GM18519 (cell line): Measurements from ENCODE around the gene MAP3K14.
"Not testable (repeated sequence)": the region's sequence is repeated elsewhere in the genome, so short reads cannot be mapped to it uniquely, and the experiment has no call there.

ENCODE experiments used
- ATAC-seq: cut with Tn5 transposase; IDR thresholded peaks from one replicate; pipeline ENCODE4 v1.9.1; 2021; ENCODE audit warnings: mild to moderate bottlenecking, moderate library complexity; ENCODE audit not compliant: unreplicated experiment, low FRiP score

MAP3K14 gene

GRCh38 chr17:45316434-45317110, at the start of gene MAP3K14:
TSS of gene MAP3K14 (minus strand) at chr17:45317020. CDS start at chr17:45290745, 26,275 bp downstream.
- ATAC-seq, result peak; percentile 17

DNA sequence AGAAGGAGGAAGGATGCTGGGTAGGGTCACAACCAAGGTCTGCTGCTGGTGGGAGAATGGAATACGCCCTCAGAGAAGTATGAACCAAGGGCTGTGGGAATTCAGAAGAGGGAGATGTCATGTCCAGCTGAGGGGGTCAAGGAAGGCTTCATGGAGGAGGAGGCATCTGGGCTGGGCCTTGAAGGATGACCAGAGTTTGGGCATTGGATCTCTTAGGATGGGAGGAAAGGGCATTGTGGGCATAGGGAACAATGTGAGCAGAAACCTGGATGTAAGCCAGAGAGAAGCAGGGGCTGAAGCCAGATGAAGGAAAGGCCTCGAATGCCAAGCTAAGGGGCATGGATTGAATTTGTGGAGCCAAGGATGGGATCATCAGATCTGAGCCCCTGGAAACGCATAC, 49.2 kb upstream of the MAP3K14 start:
- ATAC-seq, result no peak

GRCh38 chr17:45364531-45365390, 47.9 kb upstream of the MAP3K14 start:
- ATAC-seq, result no peak

- ATAC-seq, result no peak
These were observed 46.7 kb upstream of the MAP3K14 start for GRCh38 chr17:45363498-45363897.

GRCh38 chr17:45361976-45362375, 45.2 kb upstream of the MAP3K14 start:
- ATAC-seq, result no peak

- ATAC-seq, result no peak
These were observed 44.6 kb upstream of the MAP3K14 start for GRCh38 chr17:45361451-45361850.

- ATAC-seq, result no peak
These were observed 40.7 kb upstream of the MAP3K14 start for GRCh38 chr17:45357364-45357997.

- ATAC-seq, result no peak
These were observed 38.3 kb upstream of the MAP3K14 start for GRCh38 chr17:45355087-45355486.

DNA sequence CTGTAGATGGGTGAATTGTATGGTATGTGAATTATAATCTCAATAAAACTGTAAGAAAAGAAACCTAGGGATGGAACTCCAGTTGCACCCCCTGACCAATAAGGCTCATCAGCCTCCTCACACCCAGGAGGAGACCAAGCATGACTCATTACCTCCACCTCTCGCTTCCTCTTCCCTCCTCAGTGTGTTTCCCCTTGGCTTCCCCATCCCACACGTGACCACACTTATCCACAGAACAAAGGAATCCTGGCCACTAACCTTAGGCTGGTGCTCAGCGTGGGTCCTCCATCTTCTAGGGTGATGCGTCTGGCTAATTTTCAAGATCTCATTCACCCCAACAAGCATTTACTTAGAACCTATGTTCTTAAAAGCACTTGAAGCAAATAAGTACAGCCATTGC, 36.2 kb upstream of the MAP3K14 start:
- ATAC-seq, result no peak

DNA sequence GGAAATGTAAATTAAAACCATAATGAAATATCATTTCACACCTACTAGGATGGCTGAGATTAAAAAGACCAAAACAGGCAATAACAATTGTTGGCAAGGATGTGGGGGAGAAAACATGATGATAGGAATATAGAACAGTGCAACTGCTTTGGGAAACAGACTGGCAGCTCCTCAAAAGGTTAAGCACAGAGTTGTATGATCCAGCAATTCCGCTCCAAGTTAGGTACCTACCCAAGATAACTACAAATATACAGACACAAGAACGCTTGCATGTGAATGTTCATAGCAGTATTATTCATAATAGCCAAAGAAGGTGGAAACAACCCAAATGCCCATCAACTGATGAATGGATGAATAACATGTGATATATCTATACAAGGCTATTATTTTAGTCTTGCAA, 35.0 kb upstream of the MAP3K14 start:
- no peak for ATAC-seq

DNA sequence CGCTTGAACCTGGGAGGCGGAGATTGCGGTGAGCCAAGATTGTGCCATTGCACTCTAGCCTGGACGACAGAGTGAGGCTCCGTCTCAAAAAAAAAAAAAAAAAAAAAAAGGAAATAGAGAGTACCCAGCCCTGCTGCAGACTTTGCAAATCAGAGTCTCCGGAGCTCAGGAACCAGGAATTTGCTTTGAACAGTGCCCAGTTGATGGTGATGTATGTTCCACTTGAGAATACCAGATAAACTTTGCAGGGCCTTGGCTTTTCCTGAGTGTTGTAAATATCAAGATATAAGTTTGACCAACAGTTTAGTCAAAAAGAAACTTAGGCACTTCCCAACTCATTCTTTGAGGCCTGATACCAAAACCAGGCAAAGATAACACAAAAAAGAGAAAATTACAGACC, 30.6 kb upstream of the MAP3K14 start:
- ATAC-seq, result no peak

GRCh38 chr17:45346216-45347015, 29.6 kb upstream of the MAP3K14 start:
- no peak for ATAC-seq

GRCh38 chr17:45345554-45346215, 28.9 kb upstream of the MAP3K14 start:
- ATAC-seq, result no peak

GRCh38 chr17:45345246-45345553, 28.4 kb upstream of the MAP3K14 start:
- no peak for ATAC-seq

DNA sequence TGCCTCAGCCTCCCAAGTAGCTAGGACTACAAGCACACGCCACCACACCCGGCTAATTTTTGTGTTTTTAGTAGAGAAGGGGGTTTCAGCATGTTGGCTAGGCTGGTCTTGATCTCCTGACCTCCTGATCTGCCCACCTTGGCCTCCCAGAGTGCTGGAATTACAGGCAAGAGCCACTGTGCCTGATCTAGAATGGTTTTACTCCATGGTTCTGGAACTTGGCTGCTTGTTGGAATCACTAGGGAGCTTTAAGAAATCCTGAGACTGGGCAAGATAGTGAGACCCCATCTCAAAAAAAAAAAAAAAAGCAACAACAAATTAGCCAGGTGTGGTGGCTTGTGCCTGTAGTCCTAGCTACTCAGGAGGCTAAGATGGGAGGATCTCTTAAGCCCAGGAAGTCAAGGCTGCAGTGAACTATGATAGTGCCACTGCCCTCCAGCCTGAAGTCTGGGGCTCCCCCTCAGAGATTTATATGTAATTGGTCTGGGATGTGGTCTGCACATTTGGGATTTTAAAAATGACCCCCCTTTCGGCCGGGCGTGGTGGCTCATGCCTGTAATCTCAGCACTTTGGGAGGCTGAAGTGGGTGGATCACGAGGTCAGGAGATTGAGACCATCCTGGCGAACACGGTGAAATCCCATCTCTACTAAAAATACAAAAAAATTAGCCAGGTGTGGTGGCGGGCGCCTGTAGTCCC, 27.3 kb upstream of the MAP3K14 start:
- ATAC-seq, result not testable (repeated sequence)

GRCh38 chr17:45342871-45343526, 26.2 kb upstream of the MAP3K14 start:
- no peak for ATAC-seq

DNA sequence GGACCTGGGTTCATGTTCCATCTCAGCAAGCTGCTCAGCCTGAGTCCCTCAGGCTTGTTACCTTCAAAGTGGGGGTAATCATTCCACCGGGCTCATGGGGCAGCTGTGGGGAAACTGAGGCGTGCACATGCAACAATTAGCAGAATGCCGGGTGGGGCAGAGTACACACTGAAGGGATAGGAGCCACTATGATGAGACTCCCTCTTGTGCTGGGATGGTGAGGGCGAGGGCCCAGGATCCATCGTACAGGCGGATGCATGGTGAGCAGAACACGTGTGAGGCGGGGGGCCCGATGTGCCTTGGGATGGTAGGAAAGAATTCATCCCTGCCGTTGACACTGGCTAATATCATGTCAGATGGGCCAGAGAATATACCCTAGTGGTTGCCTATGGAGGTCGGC, 25.5 kb upstream of the MAP3K14 start:
- ATAC-seq, result no peak

DNA sequence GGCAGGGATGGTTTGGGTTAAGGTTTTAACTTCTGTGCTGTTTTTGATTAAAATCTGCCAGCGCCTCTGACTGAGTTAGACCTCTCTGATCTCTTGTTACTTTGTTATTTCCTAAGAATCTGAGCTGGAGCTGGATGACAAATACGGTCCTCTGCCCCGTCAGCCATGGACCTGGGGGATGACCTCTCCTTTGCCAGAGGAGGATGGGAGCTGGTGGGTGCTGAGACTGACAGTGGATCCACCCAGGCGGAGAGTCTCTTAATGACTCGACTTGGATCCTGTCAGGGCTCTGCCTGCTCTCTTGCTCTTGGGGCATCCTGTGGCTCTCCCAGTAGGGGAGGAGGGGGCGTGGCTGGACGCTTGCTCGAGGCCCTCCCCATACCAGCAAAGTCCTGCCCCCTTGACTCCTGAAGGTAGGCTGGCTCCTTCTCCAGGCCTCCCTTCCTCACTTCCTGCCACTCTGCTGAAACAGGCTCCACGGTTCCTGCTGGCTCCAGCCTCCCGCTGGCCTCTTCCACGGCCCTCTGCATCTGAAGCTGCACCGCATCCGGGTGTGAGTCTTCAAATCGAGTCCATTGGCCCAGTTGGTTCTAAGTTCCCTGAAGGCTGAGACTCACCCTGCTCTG, 24.8 kb upstream of the MAP3K14 start:
- no peak for ATAC-seq
